GM12878 (cell line): ENCODE data around the gene COX6A2. TPM values are rescaled to one million over a fixed set of nuclear protein-coding genes. Genes with fewer than 3 reads are reported as not detected.

ENCODE experiments used
- ATAC-seq: fragments of 200-7000 bp; cut with Tn5 transposase; 3 replicates; pipeline ENCODE4 v1.9.1; 2020; ENCODE audit warnings: mild to moderate bottlenecking, moderate library complexity
- BruUV-seq: library from RNA; stranded (reverse); fragments of 400-500 nt; replicated peaks from 2 replicates; lab custom pipeline; 2021; lab: Mats Ljungman, UMichigan
- CTCF ChIA-PET: fragments of 300-600 bp; sonication (Branson Sonifier 250); formaldehyde crosslinking; extraction: SDS; loops from one replicate; lab custom pipeline; 2021; ENCODE audit warnings: inconsistent platforms; lab: Yijun Ruan, JAX
- POLR2A ChIA-PET: fragments of 350-600 bp; formaldehyde crosslinking; extraction: SDS; loops from one replicate; lab custom pipeline; 2021; ENCODE audit warnings: inconsistent platforms; lab: Charles Lee
- RAD21 ChIA-PET: fragments of 300-600 bp; sonication (Branson Sonifier 250); formaldehyde crosslinking; loops from one replicate; lab custom pipeline; 2023; ENCODE audit warnings: antibody characterized with exemption; ENCODE audit not compliant: unreplicated experiment; lab: Charles Lee
- SMC1A ChIA-PET: fragments of 300-600 bp; sonication (Branson Sonifier 250); formaldehyde crosslinking; loops from one replicate; lab custom pipeline; 2023; ENCODE audit not compliant: unreplicated experiment, uncharacterized antibody; lab: Charles Lee
- DNase-seq: peaks from one replicate; pipeline ENCODE4 v3.0.0-alpha.2; 2011; ENCODE audit warnings: low read depth, low spot score
- FAIRE-seq: peaks from 3 replicates; lab custom pipeline; 2011; peaks lifted over from hg19 to GRCh38; lab: Jason Lieb, UNC
- H2AFZ ChIP-seq: 2 replicates; pipeline ENCODE4 v1.6.0; 2011; ENCODE audit warnings: low read depth, low read length, control low read depth; ENCODE audit not compliant: control insufficient read depth
- H3K27ac ChIP-seq: 2 replicates; pipeline ENCODE4 v1.5.1; 2011; ENCODE audit warnings: control low read depth; ENCODE audit not compliant: control insufficient read depth, insufficient read depth
- H3K27me3 ChIP-seq, 2 experiments: replicated peaks in 1 of 2; 2 replicates each; pipeline versions ENCODE4 v1.6.0 to v1.6.1; 2011; ENCODE audit warnings: low read length in 1 of 2; ENCODE audit not compliant: control insufficient read depth in 2 of 2, insufficient read depth in 2 of 2
- H3K36me3 ChIP-seq, 2 experiments: 2 replicates each; pipeline ENCODE4 v1.5.1; 2011; ENCODE audit warnings: low read length in 1 of 2; ENCODE audit not compliant: control insufficient read depth in 2 of 2, insufficient read depth in 2 of 2
- H3K4me1 ChIP-seq: 2 replicates; pipeline ENCODE4 v1.6.1; 2011; ENCODE audit warnings: mild to moderate bottlenecking, low read length, moderate library complexity, mixed read lengths; ENCODE audit not compliant: control insufficient read depth, insufficient read depth
- H3K4me2 ChIP-seq: 2 replicates; pipeline ENCODE4 v1.6.0; 2011; ENCODE audit warnings: control low read depth; ENCODE audit not compliant: control insufficient read depth, insufficient read depth
- H3K4me3 ChIP-seq: fragments of 200-600 bp; sonication (generic); 2 replicates; pipeline ENCODE4 v1.5.1; 2016
- H3K79me2 ChIP-seq: 2 replicates; pipeline ENCODE4 v1.6.0; 2011; ENCODE audit warnings: low read length; ENCODE audit not compliant: control insufficient read depth, insufficient read depth
- H3K9ac ChIP-seq: 2 replicates; pipeline ENCODE4 v1.8.0; 2011; ENCODE audit warnings: low read length, control low read depth, mixed read lengths; ENCODE audit not compliant: control insufficient read depth, insufficient read depth
- H3K9me3 ChIP-seq: replicated peaks from 3 replicates; pipeline ENCODE4 v1.5.1; 2011; ENCODE audit warnings: mild to moderate bottlenecking, low read length; ENCODE audit not compliant: control insufficient read depth, insufficient read depth
- H4K20me1 ChIP-seq: 2 replicates; pipeline ENCODE4 v1.6.0; 2011; ENCODE audit not compliant: control insufficient read depth, insufficient read depth
- CBFB ChIP-seq: IDR thresholded peaks from 2 replicates; pipeline ENCODE4 v1.6.1; 2016; ENCODE audit warnings: antibody characterized with exemption, low read depth
- CHD2 ChIP-seq: IDR thresholded peaks from 2 replicates; pipeline ENCODE4 v1.6.1; 2011; ENCODE audit warnings: low read depth, low read length, improper control_type of control experiment, borderline replicate concordance
- JUNB ChIP-seq: IDR thresholded peaks from 2 replicates; pipeline ENCODE4 v1.6.1; 2016; ENCODE audit warnings: antibody characterized with exemption, mild to moderate bottlenecking
- NR2C2 ChIP-seq: IDR thresholded peaks from 2 replicates; pipeline ENCODE4 v1.6.1; 2011; ENCODE audit warnings: borderline replicate concordance, low read depth; ENCODE audit not compliant: control insufficient read depth, insufficient read length
- RCOR1 ChIP-seq: conservative IDR thresholded peaks from 2 replicates; pipeline ENCODE4 v1.6.1; 2012; ENCODE audit warnings: low read depth, low read length, improper control_type of control experiment
- SIX5 ChIP-seq: IDR thresholded peaks from 2 replicates; pipeline ENCODE4 v1.6.1; 2011; ENCODE audit warnings: mild to moderate bottlenecking, low read depth, low read length, moderate library complexity; ENCODE audit not compliant: severe bottlenecking
- SP1 ChIP-seq: IDR thresholded peaks from one replicate; pipeline ENCODE4 v1.6.1; 2011; ENCODE audit warnings: low read depth, low read length
- STAT3 ChIP-seq: IDR thresholded peaks from 2 replicates; pipeline ENCODE4 v1.6.1; 2011; ENCODE audit warnings: low read depth, low read length, improper control_type of control experiment
- TARDBP ChIP-seq: IDR thresholded peaks from 2 replicates; pipeline ENCODE4 v1.6.1; 2016; ENCODE audit warnings: borderline replicate concordance
- ZNF207 ChIP-seq: fragments of 450-650 bp; IDR thresholded peaks from 2 replicates; pipeline ENCODE4 v1.6.1; 2014; ENCODE audit warnings: antibody characterized with exemption, mild to moderate bottlenecking, borderline replicate concordance
- ZNF274 ChIP-seq: IDR thresholded peaks from one replicate; pipeline ENCODE4 v1.8.0; 2011; ENCODE audit not compliant: insufficient read length, insufficient read depth
- WGBS: methylation state at CpG from one replicate; pipeline ENCODE4 v1.1.6; 2016; ENCODE audit warnings: low lambda C conversion rate; ENCODE audit not compliant: insufficient replicate concordance, insufficient coverage; ENCODE audit errors: missing lambda C conversion rate; 5-methylcytosine and 5-hydroxymethylcytosine counted together
- in situ Hi-C: fragments of 300-500 bp; cut with MboI; formaldehyde crosslinking; loops from 9 replicates; pipeline ENCODE4 v1.14.3; 2018; ENCODE audit warnings: mixed read lengths
- intact Hi-C: fragments of 100-400 bp; cut with micrococcal nuclease; formaldehyde crosslinking; loops from one replicate; pipeline ENCODE4 v1.14.2; 2022; ENCODE audit not compliant: unreplicated experiment
- polyA plus RNA-seq, 11 experiments: library from polyadenylated mRNA; depleted of rRNA in 4 of 11; unstranded in 6 of 11; stranded (reverse) in 5 of 11; fragments of >200 nt; fragmentation: Nextera tagmentation in 4 of 11; fragmentation: Illumina TruSeq in 1 of 11; extraction: Ambion mirVana in 4 of 11; extraction: Trizol in 1 of 11; gene quantifications; 1 replicate in 1 of 11; 2 replicates in 10 of 11; pipeline versions ENCODE4 v1.2.1 to v1.2.3, GENCODE V29; 2011 to 2016; ENCODE audit warnings: inconsistent platforms in 2 of 11, missing spikeins in 2 of 11, low read depth in 1 of 11
- total RNA-seq, 4 experiments: library from RNA; depleted of rRNA in 3 of 4; stranded (reverse); fragments of >200 nt in 3 of 4; fragmentation: Illumina TruSeq in 1 of 4; extraction: Trizol in 1 of 4; gene quantifications; 2 replicates each; pipeline versions ENCODE4 v1.2.1 to v1.2.3, GENCODE V29; 2013 to 2021
- TF ChIP-seq, protein P1 (sequence below): fragments of 450-650 bp; IDR thresholded peaks from 2 replicates; pipeline ENCODE4 v1.6.1; 2016; ENCODE audit warnings: mild to moderate bottlenecking
- TF ChIP-seq, protein P2 (sequence below): fragments of 450-650 bp; IDR thresholded peaks from 2 replicates; pipeline ENCODE4 v1.6.1; 2018; ENCODE audit warnings: borderline replicate concordance, mild to moderate bottlenecking; ENCODE audit not compliant: partially characterized antibody
- TF ChIP-seq, protein P3 (sequence below): fragments of 450-650 bp; IDR thresholded peaks from 2 replicates; pipeline ENCODE4 v1.6.1; 2016; ENCODE audit warnings: mild to moderate bottlenecking

Gene COX6A2
- total and polyA plus RNA-seq, 10 of the 15 experiments (the other 5 are each of a cell fraction or from before 2014, with no cell fraction given), result not detected

DNA sequence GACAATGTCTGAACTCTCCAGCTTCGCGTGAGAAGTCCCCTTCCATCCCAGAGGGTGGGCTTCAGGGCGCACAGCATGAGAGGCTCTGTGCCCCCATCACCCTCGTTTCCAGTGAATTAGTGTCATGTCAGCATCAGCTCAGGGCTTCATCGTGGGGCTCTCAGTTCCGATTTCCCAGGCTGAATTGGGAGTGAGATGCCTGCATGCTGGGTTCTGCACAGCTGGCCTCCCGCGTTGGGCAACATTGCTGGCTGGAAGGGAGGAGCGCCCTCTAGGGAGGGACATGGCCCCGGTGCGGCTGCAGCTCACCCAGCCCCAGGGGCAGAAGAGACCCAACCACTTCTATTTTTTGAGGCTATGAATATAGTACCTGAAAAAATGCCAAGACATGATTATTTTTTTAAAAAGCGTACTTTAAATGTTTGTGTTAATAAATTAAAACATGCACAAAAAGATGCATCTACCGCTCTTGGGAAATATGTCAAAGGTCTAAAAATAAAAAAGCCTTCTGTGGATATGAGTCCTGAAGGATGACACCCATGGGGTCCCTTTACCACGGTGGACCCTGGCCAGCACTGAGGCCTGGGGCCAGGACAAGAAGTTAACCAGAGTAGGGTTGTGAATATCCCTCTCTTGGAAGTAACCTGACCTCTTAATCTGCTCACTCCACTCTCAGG lies 45.5 kb downstream of the COX6A2 start (continued):
- TF ChIP-seq, protein P1, sequence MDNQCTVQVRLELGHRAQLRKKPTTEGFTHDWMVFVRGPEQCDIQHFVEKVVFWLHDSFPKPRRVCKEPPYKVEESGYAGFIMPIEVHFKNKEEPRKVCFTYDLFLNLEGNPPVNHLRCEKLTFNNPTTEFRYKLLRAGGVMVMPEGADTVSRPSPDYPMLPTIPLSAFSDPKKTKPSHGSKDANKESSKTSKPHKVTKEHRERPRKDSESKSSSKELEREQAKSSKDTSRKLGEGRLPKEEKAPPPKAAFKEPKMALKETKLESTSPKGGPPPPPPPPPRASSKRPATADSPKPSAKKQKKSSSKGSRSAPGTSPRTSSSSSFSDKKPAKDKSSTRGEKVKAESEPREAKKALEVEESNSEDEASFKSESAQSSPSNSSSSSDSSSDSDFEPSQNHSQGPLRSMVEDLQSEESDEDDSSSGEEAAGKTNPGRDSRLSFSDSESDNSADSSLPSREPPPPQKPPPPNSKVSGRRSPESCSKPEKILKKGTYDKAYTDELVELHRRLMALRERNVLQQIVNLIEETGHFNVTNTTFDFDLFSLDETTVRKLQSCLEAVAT, result no peak
- TF ChIP-seq ZNF207 (no peak), SP1 (no peak)

DNA sequence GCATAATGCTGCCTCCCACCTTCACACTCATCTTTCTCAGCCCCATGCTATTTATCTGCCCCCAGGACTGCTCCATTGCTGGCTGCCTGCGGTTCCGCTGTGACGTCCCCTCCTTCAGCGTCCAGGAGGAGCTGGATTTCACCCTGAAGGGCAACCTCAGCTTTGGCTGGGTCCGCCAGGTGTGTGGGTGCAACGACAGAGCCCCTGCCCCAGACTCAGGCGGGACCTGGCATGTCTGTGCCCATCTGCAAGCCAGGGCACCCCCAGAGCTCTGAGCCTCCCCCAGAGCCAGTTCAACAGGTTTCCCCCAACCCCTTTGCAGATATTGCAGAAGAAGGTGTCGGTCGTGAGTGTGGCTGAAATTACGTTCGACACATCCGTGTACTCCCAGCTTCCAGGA lies 48.0 kb downstream of the COX6A2 start:
- peaks cover under 1% of the 10 kb centered on the region; the same call in 1 of the 3 replicates for H3K9me3 ChIP-seq
- peaks cover 5% of the 10 kb centered on the region for H3K4me1 ChIP-seq
- SMC1A ChIA-PET, result interaction anchor here (0.6 to 0.9 kb wide), 3 partner anchors 30 to 426 kb away, joined by 3 read pairs; no protein-coding TSS in a partner anchor
- H3K27ac ChIP-seq, result no peak overlapping the region
- no peak overlapping the region for H3K4me2 ChIP-seq
- H3K9ac ChIP-seq, result no peak overlapping the region
- RAD21 ChIA-PET, result no interaction called here
- no TSS peak for BruUV-seq
- no peaks in the 10 kb centered on the region for H3K79me2 ChIP-seq
- H4K20me1 ChIP-seq, result no peaks in the 10 kb centered on the region
- no peak overlapping the region for H3K4me3 ChIP-seq
- no peaks in the 10 kb centered on the region for H3K36me3 ChIP-seq
- intact Hi-C loops (no loop called here), in situ Hi-C loops (no loop called here)
- ATAC-seq, result no peak
- FAIRE-seq, result no peak
- POLR2A ChIA-PET, result interaction anchor here (0.6 to 0.7 kb wide), 2 partner anchors 25 to 48 kb away, joined by 3 to 5 read pairs; partner anchors contain the start of gene COX6A2
- 55% methylated on average over 12 of the region's 12 CpGs for WGBS
- peaks cover 0 to 3% of the 10 kb centered on the region in 2 experiments; a peak in 1 of 4 replicates for H3K27me3 ChIP-seq
- CTCF ChIA-PET, result interaction anchor here (0.7 to 1.3 kb wide), 3 partner anchors 64 to 178 kb away, joined by 3 to 5 read pairs (median 5); partner anchors contain the start of gene PYCARD
- DNase-seq, result no peak
- no peak overlapping the region for H2AFZ ChIP-seq
- TF ChIP-seq ZNF274 (no peak), STAT3 (no peak), CBFB (no peak), TARDBP (no peak), RCOR1 (no peak), CHD2 (no peak), JUNB (no peak), NR2C2 (no peak), SIX5 (no peak)
- TF ChIP-seq, protein P2, sequence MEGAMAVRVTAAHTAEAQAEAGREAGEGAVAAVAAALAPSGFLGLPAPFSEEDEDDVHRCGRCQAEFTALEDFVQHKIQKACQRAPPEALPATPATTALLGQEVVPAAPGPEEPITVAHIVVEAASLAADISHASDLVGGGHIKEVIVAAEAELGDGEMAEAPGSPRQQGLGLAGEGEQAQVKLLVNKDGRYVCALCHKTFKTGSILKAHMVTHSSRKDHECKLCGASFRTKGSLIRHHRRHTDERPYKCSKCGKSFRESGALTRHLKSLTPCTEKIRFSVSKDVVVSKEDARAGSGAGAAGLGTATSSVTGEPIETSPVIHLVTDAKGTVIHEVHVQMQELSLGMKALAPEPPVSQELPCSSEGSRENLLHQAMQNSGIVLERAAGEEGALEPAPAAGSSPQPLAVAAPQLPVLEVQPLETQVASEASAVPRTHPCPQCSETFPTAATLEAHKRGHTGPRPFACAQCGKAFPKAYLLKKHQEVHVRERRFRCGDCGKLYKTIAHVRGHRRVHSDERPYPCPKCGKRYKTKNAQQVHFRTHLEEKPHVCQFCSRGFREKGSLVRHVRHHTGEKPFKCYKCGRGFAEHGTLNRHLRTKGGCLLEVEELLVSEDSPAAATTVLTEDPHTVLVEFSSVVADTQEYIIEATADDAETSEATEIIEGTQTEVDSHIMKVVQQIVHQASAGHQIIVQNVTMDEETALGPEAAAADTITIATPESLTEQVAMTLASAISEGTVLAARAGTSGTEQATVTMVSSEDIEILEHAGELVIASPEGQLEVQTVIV, result no peak
- TF ChIP-seq, protein P3, sequence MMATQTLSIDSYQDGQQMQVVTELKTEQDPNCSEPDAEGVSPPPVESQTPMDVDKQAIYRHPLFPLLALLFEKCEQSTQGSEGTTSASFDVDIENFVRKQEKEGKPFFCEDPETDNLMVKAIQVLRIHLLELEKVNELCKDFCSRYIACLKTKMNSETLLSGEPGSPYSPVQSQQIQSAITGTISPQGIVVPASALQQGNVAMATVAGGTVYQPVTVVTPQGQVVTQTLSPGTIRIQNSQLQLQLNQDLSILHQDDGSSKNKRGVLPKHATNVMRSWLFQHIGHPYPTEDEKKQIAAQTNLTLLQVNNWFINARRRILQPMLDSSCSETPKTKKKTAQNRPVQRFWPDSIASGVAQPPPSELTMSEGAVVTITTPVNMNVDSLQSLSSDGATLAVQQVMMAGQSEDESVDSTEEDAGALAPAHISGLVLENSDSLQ, result no peak
